H9 (cell line): ENCODE data around the gene EIF4H. TPM values are rescaled to one million over a fixed set of nuclear protein-coding genes. Genes with fewer than 3 reads are reported as not detected.

Experiments used
- DNase-seq: peaks from one replicate; pipeline ENCODE4 v3.0.0-alpha.2; 2017
- H2AFZ ChIP-seq: one replicate; pipeline ENCODE4 v1.6.1; 2013; ENCODE audit warnings: mild to moderate bottlenecking, low read length, control low read depth, moderate library complexity
- H2AK5ac ChIP-seq: 2 replicates; pipeline ENCODE4 v1.6.1; 2013; ENCODE audit warnings: low read length, control low read depth, mixed read lengths; ENCODE audit not compliant: insufficient read length
- H2BK120ac ChIP-seq: one replicate; pipeline ENCODE4 v1.6.1; 2013; ENCODE audit warnings: low read depth, mild to moderate bottlenecking, low read length, control low read depth, inconsistent platforms; ENCODE audit not compliant: poor library complexity, severe bottlenecking
- H2BK12ac ChIP-seq: 2 replicates; pipeline ENCODE4 v1.6.1; 2013; ENCODE audit warnings: low read length, control low read depth, mixed read lengths, low read depth; ENCODE audit not compliant: insufficient read length
- H2BK15ac ChIP-seq: 2 replicates; pipeline ENCODE4 v1.6.1; 2013; ENCODE audit warnings: low read depth, low read length, control low read depth
- H2BK20ac ChIP-seq: one replicate; pipeline ENCODE4 v1.6.1; 2013; ENCODE audit warnings: low read depth, mild to moderate bottlenecking, low read length, control low read depth, inconsistent platforms; ENCODE audit not compliant: poor library complexity, severe bottlenecking
- H2BK5ac ChIP-seq: 2 replicates; pipeline ENCODE4 v1.6.1; 2013; ENCODE audit warnings: low read length, control low read depth, mixed read lengths; ENCODE audit not compliant: insufficient read length
- H3K14ac ChIP-seq: 2 replicates; pipeline ENCODE4 v1.6.1; 2013; ENCODE audit warnings: low read length, control low read depth; ENCODE audit not compliant: insufficient read depth
- H3K18ac ChIP-seq: 2 replicates; pipeline ENCODE4 v1.6.1; 2013; ENCODE audit warnings: low read depth, mild to moderate bottlenecking, mixed read lengths, low read length, control low read depth; ENCODE audit not compliant: insufficient read length
- H3K23ac ChIP-seq: 2 replicates; pipeline ENCODE4 v1.6.1; 2013; ENCODE audit warnings: low read length, control low read depth, mixed read lengths, low read depth; ENCODE audit not compliant: insufficient read length
- H3K23me2 ChIP-seq: 2 replicates; pipeline ENCODE4 v1.6.1; 2013; ENCODE audit warnings: low read depth, mild to moderate bottlenecking, mixed read lengths, low read length, control low read depth; ENCODE audit not compliant: insufficient read length, poor library complexity, severe bottlenecking
- H3K27ac ChIP-seq: 2 replicates; pipeline ENCODE4 v1.5.1; 2013; ENCODE audit warnings: low read length, control low read depth, mixed read lengths, low read depth; ENCODE audit not compliant: insufficient read length
- H3K27me3 ChIP-seq: 2 replicates; pipeline ENCODE4 v1.6.1; 2013; ENCODE audit warnings: low read length, control low read depth, inconsistent platforms; ENCODE audit not compliant: insufficient read depth
- H3K4ac ChIP-seq: 2 replicates; pipeline ENCODE4 v1.6.1; 2013; ENCODE audit warnings: low read depth, mild to moderate bottlenecking, control low read depth, inconsistent platforms, low read length, moderate library complexity
- H3K4me1 ChIP-seq: 2 replicates; pipeline ENCODE4 v1.6.1; 2013; ENCODE audit warnings: low read length, control low read depth, inconsistent platforms; ENCODE audit not compliant: insufficient read depth
- H3K4me2 ChIP-seq: 2 replicates; pipeline ENCODE4 v1.6.1; 2013; ENCODE audit warnings: low read length, control low read depth, mixed read lengths; ENCODE audit not compliant: insufficient read length, insufficient read depth
- H3K56ac ChIP-seq: 2 replicates; pipeline ENCODE4 v1.6.1; 2013; ENCODE audit warnings: low read depth, mild to moderate bottlenecking, mixed read lengths, low read length, control low read depth; ENCODE audit not compliant: insufficient read length
- H3K79me1 ChIP-seq: 2 replicates; pipeline ENCODE4 v1.6.1; 2013; ENCODE audit warnings: low read depth, mild to moderate bottlenecking, moderate library complexity, low read length, control low read depth, inconsistent platforms; ENCODE audit not compliant: insufficient read depth, poor library complexity, severe bottlenecking
- H3K79me2 ChIP-seq: 2 replicates; pipeline ENCODE4 v1.6.1; 2013; ENCODE audit warnings: low read length, control low read depth, inconsistent platforms; ENCODE audit not compliant: insufficient read depth
- H3K9ac ChIP-seq: 2 replicates; pipeline ENCODE4 v1.6.1; 2013; ENCODE audit warnings: low read length, control low read depth, mixed read lengths; ENCODE audit not compliant: insufficient read length; ENCODE audit errors: extremely low read depth
- H3K9me3 ChIP-seq: one replicate; pipeline ENCODE4 v1.6.1; 2013; ENCODE audit warnings: low read depth, low read length, inconsistent platforms; ENCODE audit not compliant: control insufficient read depth
- H3T11ph ChIP-seq: one replicate; pipeline ENCODE4 v1.6.1; 2013; ENCODE audit warnings: mild to moderate bottlenecking, low read length, control low read depth, inconsistent platforms
- H4K20me1 ChIP-seq: one replicate; pipeline ENCODE4 v1.6.1; 2013; ENCODE audit not compliant: control insufficient read depth, insufficient read length, insufficient read depth
- H4K5ac ChIP-seq: 2 replicates; pipeline ENCODE4 v1.6.1; 2013; ENCODE audit warnings: low read depth, mild to moderate bottlenecking, mixed read lengths, low read length, control low read depth; ENCODE audit not compliant: insufficient read length
- H4K8ac ChIP-seq: replicated peaks from 2 replicates; pipeline ENCODE4 v1.6.1; 2013; ENCODE audit warnings: low read length, control low read depth, mixed read lengths, low read depth; ENCODE audit not compliant: insufficient read length
- H4K91ac ChIP-seq: 2 replicates; pipeline ENCODE4 v1.6.1; 2013; ENCODE audit warnings: low read depth, mild to moderate bottlenecking, moderate library complexity, mixed read lengths, low read length, control low read depth; ENCODE audit not compliant: insufficient read length
- H3K27ac Mint-ChIP-seq, 3 experiments: 2 replicates in 2 of 3; 3 replicates in 1 of 3; pipeline ENCODE4 v1.8.0; 2020 to 2021; ENCODE audit warnings: mixed read lengths in 3 of 3, mild to moderate bottlenecking in 1 of 3, moderate library complexity in 1 of 3
- H3K27me3 Mint-ChIP-seq: 2 replicates; pipeline ENCODE4 v1.8.0; 2021; ENCODE audit warnings: low read depth, mild to moderate bottlenecking, moderate library complexity, mixed read lengths
- H3K36me3 Mint-ChIP-seq, 3 experiments: 2 replicates in 2 of 3; 3 replicates in 1 of 3; pipeline ENCODE4 v1.8.0; 2020 to 2021; ENCODE audit warnings: low read depth in 3 of 3, mixed read lengths in 3 of 3; ENCODE audit not compliant: insufficient read depth in 1 of 3
- H3K4me1 Mint-ChIP-seq, 2 experiments: 2 replicates each; pipeline ENCODE4 v1.8.0; 2020; ENCODE audit warnings: mixed read lengths in 2 of 2
- H3K4me3 Mint-ChIP-seq, 2 experiments: 2 replicates in 1 of 2; 3 replicates in 1 of 2; pipeline ENCODE4 v1.8.0; 2020 to 2021; ENCODE audit warnings: mild to moderate bottlenecking in 2 of 2, mixed read lengths in 2 of 2, moderate library complexity in 1 of 2
- H3K9me3 Mint-ChIP-seq, 2 experiments: 2 replicates in 1 of 2; 3 replicates in 1 of 2; pipeline ENCODE4 v1.8.0; 2020; ENCODE audit warnings: mild to moderate bottlenecking in 2 of 2, mixed read lengths in 2 of 2, moderate library complexity in 1 of 2
- WGBS: extraction: QIAGEN DNeasy Blood & Tissue Kit; methylation state at CpG from one replicate; pipeline ENCODE4 v1.1.7; 2013; ENCODE audit warnings: missing lambda C conversion rate, low lambda C conversion rate, mixed read lengths; ENCODE audit not compliant: insufficient read length; ENCODE audit errors: extremely low coverage; 5-methylcytosine and 5-hydroxymethylcytosine counted together
- total RNA-seq: library from RNA; stranded (reverse); gene quantifications from 2 replicates; pipeline ENCODE4 v1.2.1, GENCODE V29; 2021
- TF ChIP-seq, protein P1 (sequence below): fragments of 200-600 bp; sonication (generic); conservative IDR thresholded peaks from 3 replicates; pipeline ENCODE4 v1.8.0; 2021; ENCODE audit warnings: antibody characterized with exemption, mild to moderate bottlenecking

Gene EIF4H
- total RNA-seq, 1 experiment from 2014 or later, result 363 TPM

DNA sequence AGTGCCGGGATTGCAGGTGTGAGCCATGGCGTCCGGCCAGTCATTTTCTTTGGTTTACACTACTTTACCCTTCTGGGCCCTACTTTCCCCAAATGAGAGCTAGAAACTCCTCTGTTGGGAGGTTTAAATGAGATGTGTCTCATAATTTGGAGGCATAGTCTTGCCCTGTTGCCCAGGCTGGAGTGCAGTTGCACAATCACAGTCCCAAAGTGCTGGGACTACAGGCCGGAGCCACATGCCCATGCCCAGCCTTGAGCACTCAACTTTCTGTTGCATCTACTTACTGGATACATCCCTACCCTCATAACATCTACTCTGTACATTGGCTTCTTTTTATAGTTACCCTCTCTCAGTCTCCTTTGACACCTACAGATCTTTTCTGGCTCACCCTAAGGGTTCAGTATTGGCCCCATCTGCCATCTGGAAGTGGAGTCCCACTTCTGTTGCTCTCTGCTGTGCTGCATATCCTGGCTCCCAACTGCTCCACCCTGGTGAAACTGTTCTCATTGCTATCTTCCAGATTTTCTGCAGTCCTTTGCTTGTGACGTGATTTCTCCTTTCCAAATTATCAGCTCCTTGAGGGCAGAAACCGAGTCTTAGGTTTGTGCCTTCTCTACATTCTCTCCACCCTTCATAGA is 8.4 kb downstream of the EIF4H start:
- Histone ChIP-seq H3K14ac (no peak overlapping the region), H2BK20ac (no peak overlapping the region), H3K79me2 (peaks cover 84% of the 10 kb centered on the region), H2BK5ac (no peak overlapping the region), H3K4me1 (no peaks in the 10 kb centered on the region; the same call in 1 of the 2 replicates), H4K5ac (no peak overlapping the region), H3K9ac (no peak overlapping the region), H4K20me1 (peaks cover 3% of the 10 kb centered on the region), H3K4ac (no peak overlapping the region), H3T11ph (no peak overlapping the region), H2AFZ (no peak overlapping the region), H3K23ac (no peak overlapping the region), H2AK5ac (no peak overlapping the region), H2BK12ac (no peak overlapping the region), H3K9me3 (no peaks in the 10 kb centered on the region), H3K18ac (no peak overlapping the region), H4K91ac (no peak overlapping the region), H3K79me1 (peaks cover 11% of the 10 kb centered on the region), H3K4me2 (no peak overlapping the region), H4K8ac (no peak overlapping the region), H3K23me2 (no peaks in the 10 kb centered on the region), H2BK120ac (no peak overlapping the region), H3K27me3 (no peaks in the 10 kb centered on the region), H3K27ac (no peak overlapping the region), H3K56ac (no peak overlapping the region), H2BK15ac (no peak overlapping the region)
- Mint-ChIP-seq H3K27me3 (no peaks in the 10 kb centered on the region), H3K4me3 (no peak overlapping the region; a peak in 1 of 5 replicates), H3K27ac (peak overlapping the region in 2 of 3 experiments; percentile 55 to 94; a peak in 4 of 7 replicates), H3K9me3 (no peaks in the 10 kb centered on the region), H3K36me3 (peaks cover 16 to 49% (median 45%) of the 10 kb centered on the region in 3 experiments; a peak in 6 of 7 replicates), H3K4me1 (peaks cover 38 to 39% of the 10 kb centered on the region in 2 experiments)
- no CpG with 5 or more reads among the region's 6 CpGs for WGBS
- TF ChIP-seq, protein P1, sequence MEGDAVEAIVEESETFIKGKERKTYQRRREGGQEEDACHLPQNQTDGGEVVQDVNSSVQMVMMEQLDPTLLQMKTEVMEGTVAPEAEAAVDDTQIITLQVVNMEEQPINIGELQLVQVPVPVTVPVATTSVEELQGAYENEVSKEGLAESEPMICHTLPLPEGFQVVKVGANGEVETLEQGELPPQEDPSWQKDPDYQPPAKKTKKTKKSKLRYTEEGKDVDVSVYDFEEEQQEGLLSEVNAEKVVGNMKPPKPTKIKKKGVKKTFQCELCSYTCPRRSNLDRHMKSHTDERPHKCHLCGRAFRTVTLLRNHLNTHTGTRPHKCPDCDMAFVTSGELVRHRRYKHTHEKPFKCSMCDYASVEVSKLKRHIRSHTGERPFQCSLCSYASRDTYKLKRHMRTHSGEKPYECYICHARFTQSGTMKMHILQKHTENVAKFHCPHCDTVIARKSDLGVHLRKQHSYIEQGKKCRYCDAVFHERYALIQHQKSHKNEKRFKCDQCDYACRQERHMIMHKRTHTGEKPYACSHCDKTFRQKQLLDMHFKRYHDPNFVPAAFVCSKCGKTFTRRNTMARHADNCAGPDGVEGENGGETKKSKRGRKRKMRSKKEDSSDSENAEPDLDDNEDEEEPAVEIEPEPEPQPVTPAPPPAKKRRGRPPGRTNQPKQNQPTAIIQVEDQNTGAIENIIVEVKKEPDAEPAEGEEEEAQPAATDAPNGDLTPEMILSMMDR, result no peak
- DNase-seq, result no peak
